MV-4-11 (cell line): ENCODE measurements around the gene TGM4.
"Not testable (repeated sequence)": the region's sequence is repeated elsewhere in the genome, so short reads cannot be mapped to it uniquely, and the experiment has no call there.

Experiments used
- DNase-seq: peaks from one replicate; lab custom pipeline; 2025; lab: John Stamatoyannopoulos, UW

TGM4 gene

GRCh38 chr3:44915702-44916438 is 41.5 kb downstream of the TGM4 start:
- peak; percentile 16 for DNase-seq

DNA sequence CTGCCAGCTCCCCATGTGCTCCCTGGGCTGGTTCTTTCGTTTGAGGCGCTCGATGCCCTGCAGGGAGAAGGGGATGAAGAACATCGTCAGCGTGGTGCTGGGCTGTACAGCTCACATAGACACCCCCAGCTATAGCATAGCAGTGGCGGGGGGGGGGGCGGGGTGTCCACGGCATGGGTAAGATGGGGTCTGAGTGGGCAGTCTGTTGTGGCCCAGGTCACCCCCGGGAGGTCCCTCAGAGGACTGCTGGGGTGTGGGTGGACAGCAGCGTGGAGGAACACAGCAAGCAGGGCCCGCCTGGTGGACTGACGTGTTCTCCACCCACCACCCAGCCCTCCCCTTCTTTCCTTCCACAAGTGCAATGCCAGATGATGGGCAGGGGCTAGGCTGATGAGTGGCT is 43.7 kb downstream of the TGM4 start:
- no peak for DNase-seq

DNA sequence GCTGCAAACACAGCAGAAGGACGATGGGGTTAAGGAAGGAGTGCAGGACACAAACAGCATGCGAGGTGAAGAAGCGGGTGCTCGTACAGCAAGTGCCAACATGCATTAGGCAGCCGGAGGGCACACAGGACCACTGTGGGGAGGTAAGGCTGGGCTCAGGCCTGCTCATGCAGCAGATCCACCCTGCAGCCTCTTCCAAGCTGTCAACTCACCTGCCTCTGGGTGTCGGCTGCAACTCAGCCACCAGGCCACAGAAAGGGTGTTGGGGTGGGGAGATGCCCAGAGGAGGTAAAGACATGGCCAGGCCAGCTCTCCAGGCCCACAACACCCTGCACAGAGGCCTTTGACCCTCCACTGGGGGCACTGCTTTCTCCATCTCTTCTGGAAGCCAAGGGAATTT is 44.2 kb downstream of the TGM4 start:
- no peak for DNase-seq

- DNase-seq, result no peak
Observed at GRCh38 chr3:44920081-44920480, 45.7 kb downstream of the TGM4 start.

DNA sequence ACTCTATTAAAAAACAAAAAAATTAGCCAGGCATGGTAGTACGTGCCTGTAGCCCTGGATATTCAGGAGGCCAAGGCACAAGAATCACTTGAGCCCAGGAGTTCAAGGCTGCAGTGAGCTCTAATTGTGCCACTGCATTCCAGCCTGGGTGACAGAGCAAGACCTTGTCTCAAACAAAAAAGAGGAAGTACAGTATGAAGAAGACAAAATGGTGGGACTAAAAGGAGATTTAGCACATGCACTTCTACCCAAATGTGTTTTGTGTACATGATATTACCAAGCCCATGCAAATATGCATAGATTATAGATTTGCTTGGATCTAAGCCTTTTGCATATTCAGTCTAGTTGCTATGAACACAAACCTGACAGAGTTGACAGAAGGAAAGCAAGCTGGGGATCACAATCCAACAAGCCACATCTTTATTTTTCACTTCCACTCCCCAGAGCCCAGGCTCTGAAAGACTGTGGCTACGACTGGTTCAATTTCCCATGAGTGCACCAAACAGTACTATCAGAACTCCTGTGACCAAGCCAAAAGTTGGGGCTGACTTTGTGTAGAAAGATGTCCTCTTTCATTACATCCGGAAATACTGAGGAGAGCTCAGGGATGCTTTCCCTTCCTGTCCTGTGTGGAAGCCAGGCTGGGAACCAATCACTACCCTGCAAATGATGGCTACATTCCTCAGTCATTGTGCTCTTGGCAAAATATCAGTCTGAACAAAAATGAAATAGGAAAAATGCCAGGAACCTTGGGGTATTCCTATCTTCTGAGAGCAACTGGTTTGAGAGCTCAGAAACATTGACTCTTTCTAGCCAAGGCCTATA is 49.4 kb downstream of the TGM4 start:
- DNase-seq, result peak; percentile 59

GRCh38 chr3:44924457-44925084 is 50.2 kb downstream of the TGM4 start:
- DNase-seq, result no peak

DNA sequence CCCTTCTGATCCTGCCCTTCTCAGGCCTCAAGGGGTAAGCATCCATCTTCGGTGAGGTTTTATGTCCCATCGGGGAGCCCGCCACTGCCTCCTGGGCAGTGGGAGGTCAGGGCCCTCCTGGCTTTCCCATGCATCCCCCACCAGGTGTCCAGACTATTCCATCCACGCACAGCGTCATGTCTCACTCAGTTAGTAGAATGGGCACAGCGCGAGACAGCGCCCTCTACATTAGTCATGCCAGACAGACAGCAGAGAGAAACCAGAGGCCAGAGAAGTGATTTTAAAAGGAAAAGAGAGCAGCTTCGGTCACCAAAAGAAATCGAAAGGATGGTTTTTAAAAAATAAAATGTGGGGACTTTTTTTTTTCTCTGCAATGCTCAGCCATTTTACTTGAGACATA is 51.8 kb downstream of the TGM4 start:
- DNase-seq, result no peak

DNA sequence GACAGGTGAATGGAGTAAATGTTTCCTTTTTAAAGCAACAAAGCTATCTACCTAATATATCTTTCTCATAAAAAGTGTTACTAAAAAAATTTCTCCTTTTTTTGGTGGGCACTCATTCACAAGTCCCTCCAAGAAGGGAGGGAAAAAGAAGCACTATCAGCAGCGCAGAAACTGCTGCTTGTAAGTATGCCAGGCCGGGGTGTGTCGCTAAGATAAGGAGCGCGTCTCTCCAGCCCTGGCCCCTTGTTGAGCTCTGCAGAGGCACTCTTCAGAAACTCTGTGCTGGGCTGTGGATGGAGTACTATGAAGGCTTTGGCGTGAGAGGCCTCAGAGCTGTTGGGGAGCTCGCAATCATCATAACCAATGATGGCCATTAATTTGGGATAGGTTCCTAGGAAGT is 52.5 kb downstream of the TGM4 start:
- DNase-seq, result no peak

DNA sequence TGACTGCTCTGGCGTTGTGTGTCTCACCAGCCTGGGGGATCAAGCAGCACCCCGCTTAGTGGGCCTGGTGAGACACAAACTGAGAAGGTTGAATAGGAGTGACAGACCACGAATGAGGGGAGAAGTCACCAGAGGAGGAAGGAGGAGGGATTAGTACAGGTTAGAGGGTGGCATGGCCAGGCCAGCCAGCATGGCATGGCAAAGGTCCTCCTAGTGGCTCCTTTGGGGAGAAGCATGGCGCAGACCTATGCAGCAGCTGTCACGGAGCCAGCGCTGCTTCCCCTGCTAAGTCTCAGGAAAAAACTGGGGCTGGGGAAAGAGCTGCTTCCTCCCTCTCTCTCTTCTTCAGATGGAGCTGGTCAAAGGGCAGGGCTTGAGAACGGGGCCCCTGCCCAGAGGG is 53.0 kb downstream of the TGM4 start:
- DNase-seq, result no peak

DNA sequence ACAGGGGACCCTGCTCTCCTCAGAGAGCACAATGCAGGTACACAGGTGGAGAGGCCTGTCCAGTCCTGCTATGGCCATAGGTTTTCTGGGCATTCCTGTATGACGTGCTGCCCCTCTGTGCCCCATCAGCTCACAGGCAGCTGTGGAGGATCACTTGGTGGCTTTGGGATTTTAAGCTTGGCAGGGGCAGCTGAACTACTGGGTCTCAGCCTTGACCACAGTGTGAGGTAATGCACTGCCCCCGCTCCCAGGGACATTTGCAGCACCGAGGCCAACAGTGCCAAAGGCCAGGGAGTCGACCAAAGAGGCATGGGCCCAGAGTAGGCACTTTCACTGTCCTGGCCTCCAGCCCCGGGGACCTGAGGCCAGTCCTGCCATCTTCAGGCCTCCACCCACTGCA is 55.4 kb downstream of the TGM4 start:
- DNase-seq, result no peak

DNA sequence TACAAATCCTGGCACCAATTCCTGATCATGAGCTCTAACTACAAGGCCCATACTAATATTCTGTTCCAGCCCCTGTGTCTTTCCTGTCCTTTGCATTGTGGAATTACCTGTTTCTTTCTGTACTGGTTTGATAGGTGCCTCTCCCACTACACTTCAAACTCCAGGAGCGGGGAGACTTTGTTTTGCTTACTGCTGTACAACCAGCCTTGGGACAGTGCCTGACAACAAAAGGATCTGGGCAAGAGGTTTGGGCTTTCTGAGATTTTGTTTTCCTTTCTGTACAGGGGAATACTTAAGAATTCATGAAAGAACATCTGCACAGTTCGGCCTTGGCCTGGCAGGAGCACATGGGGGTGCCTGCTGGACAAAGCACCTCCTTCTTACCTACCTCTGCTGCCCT is 56.5 kb downstream of the TGM4 start:
- DNase-seq, result no peak

DNA sequence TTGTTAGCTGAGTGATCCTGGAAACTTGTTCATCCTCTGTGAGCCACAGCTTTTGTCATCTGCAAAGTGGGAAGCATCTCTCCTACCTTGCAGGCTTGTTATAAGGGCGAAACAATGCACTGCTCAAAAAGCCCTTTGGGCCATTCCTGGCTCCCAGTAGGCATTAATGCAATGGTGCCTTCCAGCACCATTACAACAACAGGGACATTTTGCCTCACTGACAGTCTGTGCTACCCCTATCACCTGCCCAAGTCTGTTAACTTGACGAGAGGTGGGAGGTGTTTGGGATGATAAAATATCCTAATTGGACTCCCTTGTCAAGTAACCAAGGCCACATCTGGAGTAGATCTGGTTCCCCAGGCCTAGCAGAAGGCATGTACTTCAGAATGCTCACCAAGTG is 57.4 kb downstream of the TGM4 start:
- DNase-seq, result no peak

- DNase-seq, result no peak
Observed at GRCh38 chr3:44932271-44932670, 57.9 kb downstream of the TGM4 start.

GRCh38 chr3:44932986-44933944 is 58.9 kb downstream of the TGM4 start:
- no peak for DNase-seq

GRCh38 chr3:44939581-44940036 is 65.2 kb downstream of the TGM4 start:
- no peak for DNase-seq

GRCh38 chr3:44942202-44942921 is 68.0 kb downstream of the TGM4 start:
- DNase-seq, result no peak

GRCh38 chr3:44948239-44948638 is 73.8 kb downstream of the TGM4 start:
- DNase-seq, result no peak

- DNase-seq, result not testable (repeated sequence)
Observed at GRCh38 chr3:44949770-44950169, 75.4 kb downstream of the TGM4 start.

DNA sequence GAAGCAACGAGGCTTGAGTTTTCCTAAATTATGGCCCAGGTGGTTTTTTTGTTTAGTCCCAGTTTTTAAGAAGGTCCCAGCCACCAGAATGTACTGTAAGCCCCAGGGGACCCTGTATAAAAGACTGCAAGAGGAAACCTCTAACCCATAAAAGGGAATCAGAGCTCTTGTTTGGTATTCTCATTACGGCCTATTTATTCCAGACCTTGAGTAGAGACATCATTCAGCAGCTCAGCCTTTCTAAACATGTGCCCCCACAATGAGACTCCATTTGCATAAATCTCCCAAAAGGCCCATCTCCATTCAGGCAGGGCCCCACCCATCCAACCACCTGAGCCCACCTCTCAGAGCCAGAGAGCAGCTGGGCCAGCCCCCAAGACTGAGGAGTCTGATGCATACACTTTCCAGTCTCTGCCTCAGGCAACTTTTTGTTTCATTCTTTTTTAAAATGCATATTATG is 75.9 kb downstream of the TGM4 start:
- no peak for DNase-seq

DNA sequence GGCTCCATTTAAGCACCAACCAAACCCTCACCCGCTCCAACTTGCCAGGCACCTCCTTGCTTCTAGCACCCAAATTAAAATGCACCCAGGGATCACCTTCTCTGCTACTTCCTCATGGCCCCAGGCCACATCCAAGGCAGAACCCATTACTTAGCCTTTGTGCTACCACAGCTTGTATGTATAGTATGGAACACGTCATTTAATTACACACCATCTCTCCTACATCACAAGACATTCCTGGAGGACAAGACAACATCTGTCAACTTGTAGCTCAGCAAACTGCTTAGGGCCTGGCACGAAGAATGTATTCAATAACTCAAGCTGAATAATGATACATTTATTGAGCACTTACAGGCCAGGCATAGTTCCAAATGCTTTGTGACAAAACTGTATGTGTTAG is 78.3 kb downstream of the TGM4 start:
- no peak for DNase-seq

DNA sequence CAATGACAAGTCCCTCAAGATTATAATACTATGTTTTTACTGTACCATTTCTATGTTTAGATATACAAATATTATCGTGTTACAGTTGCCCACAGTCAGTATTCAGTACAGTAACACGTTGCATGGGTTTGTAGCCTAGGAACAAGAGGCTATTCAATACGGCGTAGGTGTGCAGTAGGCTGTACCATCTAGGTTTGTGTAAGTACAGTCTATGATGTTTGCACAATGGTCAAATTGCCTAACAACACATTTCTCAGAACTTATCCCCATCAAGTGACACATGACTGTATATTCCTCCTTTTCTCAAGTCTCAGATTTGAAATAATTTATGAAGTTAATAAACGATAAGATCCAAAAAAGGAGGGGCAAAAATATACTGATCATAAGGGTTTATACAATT is 79.9 kb downstream of the TGM4 start:
- peak; percentile 17 for DNase-seq
